ENCODE data around the gene MTREX. TPM values are rescaled to one million over a fixed set of nuclear protein-coding genes. Genes with fewer than 3 reads are reported as not detected.

Gene MTREX
- total RNA-seq, 2 experiments from 2014 or later, result 50.9 to 54.5 TPM

DNA sequence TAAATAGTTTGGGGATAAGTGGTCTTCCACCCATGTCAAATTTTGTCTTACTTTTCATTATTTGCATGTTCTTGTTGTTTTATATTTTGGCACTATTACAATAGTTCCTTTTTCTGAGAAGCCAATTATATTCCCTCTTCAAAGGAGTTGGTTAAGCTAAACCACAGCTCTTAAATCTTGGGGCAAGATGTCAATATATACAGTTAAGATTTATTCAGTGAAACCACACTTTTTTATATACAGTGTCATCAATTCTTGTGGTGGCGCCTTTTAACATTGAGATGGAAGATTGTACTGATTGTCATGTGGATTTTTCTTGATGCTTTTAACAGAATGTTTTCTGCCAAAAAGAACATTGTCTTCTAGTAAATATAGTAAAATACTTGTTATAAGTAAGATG lies 104.1 kb downstream of the MTREX start:
- Histone ChIP-seq H3K27me3 (ENCODE audit: control insufficient read depth in 1 of 2, insufficient read depth in 2 of 2, low read length in 2 of 2) (no peaks in the 10 kb centered on the region), H3K4me1 (ENCODE audit: insufficient read depth, low read length) (no peaks in the 10 kb centered on the region), H3K36me3 (ENCODE audit: insufficient read depth, low read length) (peaks cover 53% of the 10 kb centered on the region), H3K27ac (ENCODE audit: low read depth in 1 of 2, low read length in 2 of 2) (no peak overlapping the region), H3K9me3 (ENCODE audit: control insufficient read depth in 1 of 2, insufficient read depth in 1 of 2, low read length in 2 of 2) (no peaks in the 10 kb centered on the region), H3K4me3 (ENCODE audit: low read length) (no peak overlapping the region)
- Mint-ChIP-seq H3K9me3 (no peaks in the 10 kb centered on the region), H3K27ac (no peak overlapping the region), H3K36me3 (ENCODE audit: low read depth) (peaks cover 73% of the 10 kb centered on the region), H3K4me3 (no peak overlapping the region), H3K4me1 (ENCODE audit: low read depth) (peaks cover 6% of the 10 kb centered on the region), H3K27me3 (no peaks in the 10 kb centered on the region)
- DNase-seq (peak in 1 of 14 experiments; percentile 5), ATAC-seq (ENCODE audit: poor library complexity) (peak; percentile 46)
- ChIA-PET CTCF (no interaction called here), POLR2A (no interaction called here)
- intact Hi-C loops (cut with DNase I, micrococcal nuclease), result no loop called here
- TF ChIP-seq, protein P1, sequence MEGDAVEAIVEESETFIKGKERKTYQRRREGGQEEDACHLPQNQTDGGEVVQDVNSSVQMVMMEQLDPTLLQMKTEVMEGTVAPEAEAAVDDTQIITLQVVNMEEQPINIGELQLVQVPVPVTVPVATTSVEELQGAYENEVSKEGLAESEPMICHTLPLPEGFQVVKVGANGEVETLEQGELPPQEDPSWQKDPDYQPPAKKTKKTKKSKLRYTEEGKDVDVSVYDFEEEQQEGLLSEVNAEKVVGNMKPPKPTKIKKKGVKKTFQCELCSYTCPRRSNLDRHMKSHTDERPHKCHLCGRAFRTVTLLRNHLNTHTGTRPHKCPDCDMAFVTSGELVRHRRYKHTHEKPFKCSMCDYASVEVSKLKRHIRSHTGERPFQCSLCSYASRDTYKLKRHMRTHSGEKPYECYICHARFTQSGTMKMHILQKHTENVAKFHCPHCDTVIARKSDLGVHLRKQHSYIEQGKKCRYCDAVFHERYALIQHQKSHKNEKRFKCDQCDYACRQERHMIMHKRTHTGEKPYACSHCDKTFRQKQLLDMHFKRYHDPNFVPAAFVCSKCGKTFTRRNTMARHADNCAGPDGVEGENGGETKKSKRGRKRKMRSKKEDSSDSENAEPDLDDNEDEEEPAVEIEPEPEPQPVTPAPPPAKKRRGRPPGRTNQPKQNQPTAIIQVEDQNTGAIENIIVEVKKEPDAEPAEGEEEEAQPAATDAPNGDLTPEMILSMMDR (IDR thresholded peaks at IDR 0.05), result no peak

DNA sequence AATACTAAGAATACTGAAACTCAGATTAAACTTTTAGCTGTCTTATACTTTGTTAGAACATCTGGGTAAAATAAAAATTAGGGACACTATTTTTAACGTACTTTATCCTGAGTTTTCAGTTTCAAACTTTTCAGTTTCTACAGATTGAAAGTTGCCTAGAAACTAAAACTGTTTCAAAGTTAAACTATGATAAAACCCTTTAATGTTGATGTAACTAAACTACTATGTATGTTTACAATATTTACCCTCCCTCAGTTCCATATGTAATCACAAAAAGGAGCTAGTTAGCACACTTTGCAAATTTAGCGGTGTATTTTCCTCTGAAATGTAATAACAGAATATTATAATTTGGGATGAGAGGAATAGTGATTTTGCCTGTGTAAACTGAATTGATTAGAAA lies 105.9 kb downstream of the MTREX start:
- POLR2A ChIA-PET, result no interaction called here
- intact Hi-C loops (cut with DNase I, micrococcal nuclease), result no loop called here
- no peak overlapping the region for H3K27ac Mint-ChIP-seq

DNA sequence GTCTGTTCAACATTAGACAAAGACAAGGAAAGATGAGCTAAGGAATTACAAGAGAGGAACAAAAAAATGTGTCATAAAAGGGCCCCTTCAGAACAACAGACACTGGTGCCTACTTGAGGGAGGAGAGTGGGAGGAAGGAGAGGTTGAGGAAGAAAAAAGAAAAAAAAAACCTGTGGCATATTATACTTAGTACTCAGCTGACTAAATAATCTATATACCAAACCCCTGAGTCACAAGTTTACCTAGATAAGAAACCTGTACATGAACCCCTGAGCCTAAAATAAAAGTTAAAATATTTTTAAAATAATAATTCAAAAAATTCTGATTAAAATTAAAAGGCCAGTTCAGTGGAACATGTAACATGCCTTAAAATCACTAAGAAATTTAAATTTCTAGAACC lies 107.3 kb downstream of the MTREX start:
- no peaks in the 10 kb centered on the region for H3K9me3 Mint-ChIP-seq
- no peaks in the 10 kb centered on the region for H3K27me3 Mint-ChIP-seq
- no peak overlapping the region for H3K27ac Mint-ChIP-seq
- peaks cover 14% of the 10 kb centered on the region for H3K4me1 Mint-ChIP-seq (ENCODE audit: low read depth)
- no peak for ATAC-seq (ENCODE audit: poor library complexity)
- ChIA-PET POLR2A (no interaction called here), CTCF (interaction anchor here (1.6 kb wide), 1 partner anchor 277 kb away, joined by 4 read pairs; no protein-coding TSS in a partner anchor)
- intact Hi-C loops (cut with DNase I, micrococcal nuclease), result no loop called here
- Histone ChIP-seq H3K4me1 (ENCODE audit: insufficient read depth, low read length) (peaks cover 3% of the 10 kb centered on the region), H3K27ac (ENCODE audit: low read depth in 1 of 2, low read length in 2 of 2) (no peak overlapping the region), H3K36me3 (ENCODE audit: insufficient read depth, low read length) (peaks cover 52% of the 10 kb centered on the region), H3K9me3 (ENCODE audit: control insufficient read depth in 1 of 2, insufficient read depth in 1 of 2, low read length in 2 of 2) (no peaks in the 10 kb centered on the region), H3K4me3 (ENCODE audit: low read length) (no peak overlapping the region), H3K27me3 (ENCODE audit: control insufficient read depth in 1 of 2, insufficient read depth in 2 of 2, low read length in 2 of 2) (no peaks in the 10 kb centered on the region)
- DNase-seq, result no peak
- no peak overlapping the region for H3K4me3 Mint-ChIP-seq
- TF ChIP-seq, protein P1 (IDR thresholded peaks at IDR 0.05), result no peak
- peaks cover 77% of the 10 kb centered on the region for H3K36me3 Mint-ChIP-seq (ENCODE audit: low read depth)

More for the DNA sequence above, 105.9 kb downstream of the MTREX start:
- ATAC-seq (ENCODE audit: poor library complexity) (no peak), DNase-seq (no peak)
- no peaks in the 10 kb centered on the region for H3K9me3 ChIP-seq (ENCODE audit: control insufficient read depth in 1 of 2, insufficient read depth in 1 of 2, low read length in 2 of 2)
- Mint-ChIP-seq H3K4me1 (ENCODE audit: low read depth) (peaks cover 6% of the 10 kb centered on the region), H3K27me3 (no peaks in the 10 kb centered on the region), H3K4me3 (no peak overlapping the region), H3K36me3 (ENCODE audit: low read depth) (peaks cover 70% of the 10 kb centered on the region), H3K9me3 (no peaks in the 10 kb centered on the region)
- peaks cover 45% of the 10 kb centered on the region for H3K36me3 ChIP-seq (ENCODE audit: insufficient read depth, low read length)
- CTCF ChIA-PET, result interaction anchor here (1.6 kb wide), 1 partner anchor 278 kb away, joined by 4 read pairs; no protein-coding TSS in a partner anchor
- TF ChIP-seq, protein P1 (IDR thresholded peaks at IDR 0.05), result no peak
- no peaks in the 10 kb centered on the region for H3K27me3 ChIP-seq (ENCODE audit: control insufficient read depth in 1 of 2, insufficient read depth in 2 of 2, low read length in 2 of 2)
- H3K27ac ChIP-seq (ENCODE audit: low read depth in 1 of 2, low read length in 2 of 2), result no peak overlapping the region
- H3K4me3 ChIP-seq (ENCODE audit: low read length), result no peak overlapping the region
- peaks cover under 1% of the 10 kb centered on the region for H3K4me1 ChIP-seq (ENCODE audit: insufficient read depth, low read length)
